ENCODE data around the gene SYNPO.

The SYNPO gene

DNA sequence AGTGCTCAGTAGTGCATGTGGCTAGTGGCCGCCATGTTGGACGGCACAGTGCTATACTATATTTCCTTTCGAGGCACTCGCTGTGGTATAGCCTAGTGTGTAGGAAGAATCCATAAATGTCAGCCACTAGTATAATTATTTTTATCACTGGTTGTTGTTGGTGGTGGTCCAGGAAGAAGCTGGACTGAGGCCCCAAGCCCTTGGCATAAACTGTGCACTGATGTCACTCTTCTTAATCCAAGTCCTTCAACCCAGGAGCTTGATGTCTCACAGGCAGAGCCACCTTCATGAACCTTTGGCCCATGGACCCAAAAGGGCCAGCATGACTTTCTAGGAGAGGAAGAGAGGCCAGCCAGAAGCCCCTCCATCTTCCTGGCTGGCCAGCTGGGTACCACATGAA lies 32.5 kb upstream of the SYNPO start:
- no peak for DNase-seq

DNA sequence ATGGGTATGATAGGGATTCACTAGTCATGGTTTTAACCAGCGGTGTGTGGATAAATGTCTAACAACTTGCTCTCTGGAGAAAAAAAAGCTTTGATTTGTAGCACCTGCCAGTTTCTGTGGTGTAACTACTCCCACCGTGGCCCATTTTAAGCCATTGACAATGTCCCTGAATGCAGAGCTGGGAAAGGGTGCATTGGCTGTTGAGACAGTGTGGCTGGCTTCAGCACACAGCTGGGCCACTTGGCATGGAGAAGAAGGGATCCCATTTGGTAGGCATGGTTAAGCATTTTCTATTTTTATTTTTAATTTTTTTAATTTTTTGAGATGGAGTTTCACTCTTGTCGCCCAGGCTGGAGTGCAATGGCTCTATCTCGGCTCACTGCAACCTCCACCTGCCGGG lies 31.5 kb upstream of the SYNPO start:
- DNase-seq: no peak

DNA sequence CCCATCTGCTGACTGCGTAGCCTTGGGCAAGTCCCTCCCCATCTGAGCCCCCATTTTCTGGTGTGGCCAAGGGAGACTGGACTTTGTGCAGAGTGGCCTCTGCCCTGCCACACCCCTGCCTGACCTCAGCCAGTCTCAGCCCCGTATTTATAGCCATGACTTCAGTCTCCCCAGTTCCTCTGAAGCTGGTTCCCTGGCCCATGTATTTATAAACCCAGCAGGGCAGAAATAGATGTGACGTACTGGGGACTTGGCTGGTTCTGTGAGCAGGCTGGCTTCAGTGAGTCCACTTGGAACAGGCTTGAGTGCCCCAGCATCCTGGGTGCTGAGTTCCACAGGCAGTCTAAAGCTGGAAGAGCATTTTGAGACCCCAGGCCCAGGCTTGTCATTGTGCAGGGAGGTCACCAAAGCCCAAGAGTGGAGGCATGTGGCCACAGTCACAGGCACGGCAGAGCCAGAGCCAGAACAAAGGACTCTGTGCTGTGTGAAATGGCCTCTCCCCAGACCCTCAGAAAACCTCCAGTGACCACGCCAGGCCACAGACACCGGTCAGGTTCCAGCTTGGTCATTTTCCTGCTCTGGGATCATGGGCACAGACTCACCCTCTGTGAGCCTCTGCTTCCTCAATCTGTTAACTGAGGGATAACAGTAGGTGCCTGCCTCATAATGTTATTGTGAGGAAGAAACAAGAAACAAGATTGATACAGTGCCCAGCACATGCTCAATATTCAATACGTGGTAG lies 30.4 kb upstream of the SYNPO start:
- no peak for DNase-seq

DNA sequence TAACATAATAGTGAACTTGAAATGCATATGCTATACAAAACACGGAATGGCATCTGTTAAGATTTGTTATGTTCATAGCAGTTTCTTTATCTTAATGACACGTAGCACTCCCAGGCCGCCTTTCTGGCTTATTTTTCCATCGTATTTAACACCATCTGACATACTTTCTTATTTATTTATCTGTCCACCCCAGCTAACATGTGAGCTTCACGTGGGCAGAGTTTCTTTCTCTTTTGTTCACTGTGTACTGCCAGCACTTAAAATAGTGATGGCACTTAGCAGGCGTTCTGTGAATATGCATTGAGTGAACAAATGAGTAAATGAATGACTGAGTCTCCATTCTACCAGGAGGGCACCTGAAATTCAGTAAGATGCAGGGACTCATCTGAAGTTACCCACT lies 29.4 kb upstream of the SYNPO start:
- no peak for DNase-seq

DNA sequence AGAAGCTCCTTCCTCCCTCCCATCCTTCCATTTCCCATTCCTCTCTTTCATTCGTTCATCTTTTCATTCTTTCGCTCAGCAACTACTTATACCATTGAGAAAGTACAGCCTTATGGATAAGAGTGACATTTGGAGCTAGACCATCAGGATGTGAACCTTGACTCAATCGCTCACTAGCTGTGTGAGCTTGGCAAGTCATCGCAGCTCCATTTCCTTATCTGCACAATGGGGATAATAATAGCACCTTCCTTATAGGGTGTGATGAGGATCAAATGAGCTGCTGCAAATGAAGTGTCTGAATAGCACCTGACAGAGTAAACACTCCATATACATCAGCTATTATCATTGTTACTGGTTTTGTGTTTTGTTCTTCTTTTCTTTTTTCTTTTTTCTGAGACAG lies 28.1 kb upstream of the SYNPO start:
- DNase-seq: no peak

DNA sequence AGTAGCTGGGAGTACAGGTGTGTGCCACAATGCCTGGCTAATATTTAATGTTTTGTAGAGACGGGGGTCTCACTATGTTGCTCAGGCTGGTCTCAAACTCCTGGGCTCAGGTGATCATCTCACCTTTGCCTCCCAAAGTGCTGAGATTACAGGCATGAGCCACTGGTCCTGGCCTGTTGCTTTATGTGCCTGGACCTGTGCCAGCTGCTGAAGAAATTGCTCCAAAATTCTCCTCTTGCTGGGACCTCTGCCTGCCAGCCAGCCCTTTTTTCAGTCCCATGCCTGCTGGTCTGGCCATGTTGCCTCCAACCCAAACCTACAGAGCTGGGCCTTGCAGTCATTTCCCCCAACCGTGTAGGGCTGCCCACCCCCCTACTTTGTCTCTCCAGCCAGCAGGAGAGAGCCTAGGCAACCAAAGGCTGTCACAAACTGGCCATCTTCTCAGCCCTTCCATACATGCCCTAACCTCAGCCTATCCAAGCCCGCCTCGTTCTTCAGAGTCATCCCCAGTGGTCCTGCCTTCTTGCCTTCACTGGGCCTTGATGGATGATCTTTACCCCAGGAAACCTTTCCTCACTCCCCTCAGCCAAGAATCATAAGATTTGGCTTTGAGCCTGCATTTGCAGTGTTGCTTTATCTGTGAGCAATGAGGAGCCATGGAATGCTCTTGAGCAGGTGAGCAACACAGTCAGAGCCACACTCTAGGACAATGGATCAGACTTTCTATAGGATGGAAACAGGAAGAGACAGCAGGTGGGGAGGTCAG lies 27.4 kb upstream of the SYNPO start:
- no peak for DNase-seq

DNA sequence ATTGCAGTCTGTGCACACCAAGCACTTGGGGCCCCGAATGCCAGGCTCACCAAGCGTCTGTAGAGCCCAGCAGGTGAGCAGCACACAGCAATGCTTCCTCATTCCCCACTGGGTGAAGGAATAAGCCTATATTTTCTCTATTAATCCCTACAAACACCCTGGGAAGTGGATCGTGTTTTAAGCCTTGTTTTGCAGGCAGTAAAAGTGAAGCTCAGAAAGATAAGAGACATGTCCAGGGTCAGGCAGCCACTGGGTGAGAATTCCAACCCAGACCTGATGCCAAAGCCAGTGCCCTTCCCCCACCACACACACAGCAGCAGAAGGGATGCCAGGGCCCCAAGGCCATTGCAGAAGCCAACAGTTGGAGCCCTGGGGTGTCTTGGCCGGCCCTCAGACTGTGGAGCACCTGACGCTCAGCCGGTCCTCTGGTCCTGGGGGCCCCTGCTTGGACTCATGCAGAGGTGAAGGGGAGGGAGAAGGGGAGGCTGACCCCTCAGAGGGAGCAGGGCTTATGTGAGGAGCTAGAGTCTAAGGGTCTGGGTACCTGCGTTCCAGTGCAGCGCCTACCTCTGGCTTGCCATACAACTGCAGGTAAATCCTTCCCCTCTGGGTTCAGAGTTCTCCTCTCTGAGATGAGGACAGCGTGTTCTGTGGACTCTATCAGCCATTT lies 26.3 kb upstream of the SYNPO start:
- DNase-seq: no peak

DNA sequence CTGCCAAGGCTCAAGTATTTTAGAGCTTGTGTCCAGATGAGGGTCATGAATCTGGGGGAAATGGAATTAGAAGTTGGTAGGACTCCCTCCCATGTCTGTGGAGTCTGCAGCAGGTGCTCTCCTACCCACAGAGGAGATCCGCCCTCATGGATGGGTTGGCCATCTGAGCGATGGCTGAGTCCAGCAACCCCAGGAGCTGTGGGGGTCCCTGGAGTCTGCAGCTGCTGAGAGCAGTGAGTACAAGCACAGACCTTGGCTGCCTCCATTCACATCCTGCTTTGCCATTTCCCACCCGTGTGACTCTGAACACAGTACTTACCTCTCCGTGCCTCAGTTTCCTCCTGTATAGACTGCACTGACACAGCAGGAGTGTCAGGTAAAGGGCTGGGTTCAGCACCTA lies 25.8 kb upstream of the SYNPO start:
- DNase-seq: no peak

DNA sequence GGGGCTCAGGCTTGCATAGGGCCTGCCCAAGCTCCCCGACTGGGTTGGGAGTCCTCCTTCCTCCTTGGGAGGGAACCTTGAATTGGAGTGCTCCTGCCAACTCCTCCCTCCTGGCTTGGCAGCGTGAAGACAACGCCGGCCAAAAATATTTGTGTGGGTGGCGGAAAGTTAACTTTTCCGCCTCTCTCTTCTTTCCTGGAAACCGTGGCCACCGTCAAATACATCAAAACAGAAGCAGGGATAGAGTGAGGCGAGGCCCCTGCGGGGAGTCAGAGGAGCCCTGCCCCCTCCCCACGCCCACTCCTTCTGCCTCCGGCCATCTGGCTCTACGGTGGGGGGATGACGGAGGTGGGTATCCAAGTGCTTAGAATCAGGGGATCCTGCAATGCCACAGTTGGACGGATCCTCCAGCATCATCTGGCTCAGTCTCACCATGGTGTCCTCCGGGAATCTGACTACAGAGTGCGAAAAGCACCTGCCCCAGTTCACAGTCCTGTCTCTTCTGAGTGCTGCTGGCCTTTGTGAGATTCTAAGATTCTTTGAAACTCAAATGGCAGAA lies 25.2 kb upstream of the SYNPO start:
- peak; percentile 38 for DNase-seq

DNA sequence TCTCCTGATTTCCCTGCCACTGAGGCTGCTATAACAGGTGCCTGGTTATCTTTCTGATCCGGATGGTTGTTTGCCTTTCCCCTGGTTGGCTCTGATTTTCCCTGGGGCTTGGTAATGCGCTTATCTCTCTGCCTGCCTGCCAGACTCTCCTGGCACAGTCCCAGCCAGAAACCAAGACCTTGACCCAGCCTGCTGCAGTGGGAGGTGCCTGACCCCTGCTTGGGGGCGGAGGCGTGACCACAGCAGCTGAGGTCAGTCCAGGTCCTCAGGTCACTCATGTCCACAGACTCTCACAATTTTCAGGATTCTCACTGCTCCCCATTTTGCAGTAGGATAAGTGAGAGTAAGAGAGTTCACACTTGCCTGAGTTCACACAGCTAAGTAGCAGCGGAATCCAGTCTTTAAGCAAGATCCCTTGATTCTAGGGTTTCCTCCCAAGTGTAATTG lies 24.4 kb upstream of the SYNPO start:
- DNase-seq: no peak

DNA sequence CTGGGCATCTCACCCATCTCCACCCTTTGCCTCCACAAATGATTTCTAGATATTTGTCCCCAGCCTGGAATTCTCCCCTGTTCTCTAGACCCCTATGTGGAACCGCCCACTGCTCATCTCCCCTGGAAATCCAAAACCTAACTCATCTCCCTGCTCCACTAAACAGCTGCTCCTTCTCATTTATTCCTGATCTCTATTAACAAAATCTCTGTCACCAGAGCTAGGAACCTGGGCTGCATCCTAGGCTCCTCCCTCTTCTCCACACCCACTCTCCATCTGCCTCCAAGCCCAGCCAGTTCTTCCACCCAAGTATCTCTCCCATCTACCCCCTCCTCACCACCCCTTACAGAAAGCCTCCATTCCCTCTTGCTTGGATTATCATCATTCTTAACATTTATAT lies 24.0 kb upstream of the SYNPO start:
- DNase-seq: peak; percentile 74

DNA sequence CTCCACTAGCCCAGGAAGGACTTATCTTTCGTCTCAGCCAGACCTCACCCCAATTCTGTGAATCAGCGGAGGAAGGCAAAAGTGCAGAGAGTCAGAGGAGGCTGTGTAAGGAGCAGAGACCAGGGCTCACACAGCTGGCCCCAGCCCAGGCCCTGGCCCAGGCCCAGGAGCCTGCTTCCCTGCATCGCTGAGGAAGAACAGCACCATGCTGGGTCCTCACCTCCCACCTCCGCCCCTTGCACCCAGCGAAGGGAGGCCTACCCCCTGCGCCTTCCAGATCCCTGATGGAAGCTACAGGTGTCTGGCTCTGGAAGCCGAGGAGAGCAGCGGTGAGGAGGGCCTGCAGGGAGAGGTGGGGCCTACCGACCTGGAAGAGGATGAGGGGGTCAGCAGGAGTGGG lies 22.3 kb upstream of the SYNPO start:
- DNase-seq: no peak

DNA sequence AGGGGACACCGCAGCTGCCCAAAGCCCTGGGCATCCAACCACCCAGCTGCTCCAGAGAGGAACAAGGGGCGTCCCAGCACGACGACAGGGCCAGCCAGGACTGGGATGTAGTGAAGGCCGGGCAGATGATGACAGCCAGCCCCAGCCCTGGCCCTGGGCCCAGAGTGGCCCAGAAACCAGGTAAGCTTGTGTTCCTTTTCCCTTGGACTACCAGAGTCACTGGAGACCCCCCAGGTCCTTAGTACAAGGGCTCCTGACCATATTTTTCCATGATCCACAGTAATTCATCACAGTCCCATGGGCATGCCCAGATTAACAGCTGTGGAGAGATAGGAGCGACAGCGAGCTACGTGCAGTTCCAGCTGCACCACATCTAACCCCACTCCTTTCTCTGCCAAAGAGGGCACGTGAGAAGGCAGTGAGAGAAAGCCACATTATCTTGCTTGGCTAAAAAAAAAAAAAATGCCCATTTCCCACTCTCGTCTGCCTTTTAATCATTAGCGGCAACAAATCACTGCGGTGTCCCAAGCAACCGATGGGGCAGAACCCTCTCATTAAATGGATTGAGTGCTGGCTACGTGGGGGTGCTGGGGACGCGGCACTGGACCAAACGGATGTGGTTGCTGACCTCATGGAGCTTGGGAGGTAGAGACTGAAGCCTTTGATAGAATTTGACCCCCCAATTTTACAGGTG lies 21.7 kb upstream of the SYNPO start:
- DNase-seq: peak; percentile 77

DNA sequence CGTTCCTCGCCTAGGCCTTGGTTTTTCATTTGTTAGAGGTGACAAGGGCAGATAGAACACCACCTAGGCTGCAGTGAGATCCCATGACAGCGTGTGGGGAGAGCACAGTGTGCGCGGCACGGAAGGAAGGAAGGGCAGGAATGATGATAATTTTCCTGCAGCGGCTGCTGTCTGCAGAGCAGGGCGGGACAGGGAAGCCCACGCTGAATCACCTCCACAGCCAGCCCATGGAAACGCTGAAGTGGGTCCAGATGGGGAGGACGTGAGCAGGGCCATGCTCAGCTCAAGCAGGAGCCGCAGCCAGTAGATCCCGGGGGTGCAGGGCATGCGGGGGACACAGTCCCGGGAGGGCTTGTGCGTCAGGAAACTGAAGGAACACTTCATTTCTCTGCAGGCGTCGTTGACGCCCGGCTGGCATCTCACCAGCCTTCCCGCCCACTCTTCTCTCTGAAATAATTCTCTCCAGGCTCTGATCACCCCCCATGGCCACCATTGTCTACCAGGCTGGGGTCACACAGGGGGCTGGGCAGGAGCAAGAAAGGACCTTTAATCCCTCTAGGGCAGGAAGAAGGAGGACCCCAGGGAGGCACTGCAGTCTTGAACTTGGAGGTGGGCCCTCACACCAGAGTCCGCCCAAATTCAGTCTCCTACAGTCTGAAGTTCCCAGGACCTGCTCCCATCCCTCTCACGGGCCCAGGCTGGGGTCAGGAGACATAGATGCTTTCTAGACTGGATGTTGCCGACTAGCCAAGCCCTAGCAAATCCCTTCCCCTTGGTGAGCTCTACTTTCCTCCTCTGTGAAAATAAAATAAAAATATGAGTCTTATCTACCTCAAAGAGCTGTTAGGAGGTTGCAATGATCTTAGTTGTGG lies 20.9 kb upstream of the SYNPO start:
- DNase-seq: no peak

DNA sequence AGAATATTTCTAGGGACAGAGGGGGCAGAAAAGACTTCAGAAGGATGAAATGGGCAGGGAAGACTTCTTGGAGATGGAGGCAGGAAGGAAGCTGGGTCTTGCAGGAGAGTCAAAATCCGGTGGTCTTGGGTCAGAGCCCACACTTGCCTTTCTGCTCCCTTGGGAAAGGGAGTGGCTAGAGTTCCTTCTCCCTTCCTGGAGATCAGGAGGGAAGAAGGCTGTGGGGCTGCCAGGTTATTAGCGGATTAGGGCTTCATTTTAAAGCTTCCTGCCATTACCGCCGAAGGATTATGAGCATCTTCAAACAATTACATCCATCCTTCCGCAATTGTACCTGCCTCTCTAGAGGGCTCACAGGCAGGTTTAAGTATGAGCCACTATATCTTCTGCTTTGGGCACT lies 19.2 kb upstream of the SYNPO start:
- no peak for DNase-seq

DNA sequence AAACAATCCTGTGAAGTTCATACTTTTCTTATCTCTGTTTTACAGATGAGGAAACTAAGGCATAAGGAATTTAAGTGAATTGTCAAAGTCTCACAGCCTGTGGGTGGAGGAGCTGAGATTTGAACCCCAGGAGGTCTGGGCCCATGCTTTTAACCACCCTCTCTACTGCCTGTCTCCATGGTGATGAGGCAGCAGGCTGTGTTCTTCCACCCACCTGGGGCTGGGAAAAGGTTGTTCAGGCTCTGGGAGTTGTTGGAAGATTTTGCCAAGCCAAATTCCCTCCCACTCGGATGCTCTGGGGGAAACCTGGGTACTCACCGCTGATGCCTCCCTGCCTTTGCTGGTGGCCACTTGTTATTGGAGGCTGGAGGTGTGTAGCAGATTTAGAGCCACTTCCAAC lies 18.3 kb upstream of the SYNPO start:
- no peak for DNase-seq

DNA sequence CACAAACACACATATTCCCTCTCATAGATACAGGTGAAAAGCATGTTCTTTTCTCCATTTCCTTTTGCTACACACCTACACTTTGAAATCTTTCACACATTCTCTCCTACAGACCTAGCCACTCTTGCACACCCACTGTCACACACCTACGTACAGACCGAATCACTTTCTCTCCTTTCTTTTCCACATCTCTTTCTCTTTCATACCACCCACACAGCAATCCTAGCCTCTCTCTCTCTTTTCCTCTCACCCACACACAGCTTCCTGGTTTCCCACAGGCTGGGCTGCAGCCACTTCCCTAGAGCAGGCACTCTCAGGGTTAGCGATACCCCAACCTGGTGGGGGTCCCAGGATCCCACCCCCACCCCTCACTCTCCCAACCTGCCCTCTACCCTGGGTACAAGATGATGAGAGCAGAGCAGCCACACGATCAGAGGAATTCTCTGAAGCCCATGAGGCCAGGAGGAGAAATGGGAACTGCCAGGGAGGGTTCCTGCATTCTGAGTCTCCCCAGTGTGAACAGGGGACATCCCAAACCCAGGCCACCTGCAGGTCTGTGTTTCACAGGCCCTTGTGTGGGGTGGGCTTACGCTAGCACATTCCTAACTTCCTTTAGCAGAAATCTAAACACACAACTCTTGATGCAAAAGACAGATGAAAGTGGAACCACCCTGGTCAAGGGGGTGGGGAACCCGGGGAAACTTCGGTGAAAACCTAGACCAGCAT lies 17.1 kb upstream of the SYNPO start:
- no peak for DNase-seq

DNA sequence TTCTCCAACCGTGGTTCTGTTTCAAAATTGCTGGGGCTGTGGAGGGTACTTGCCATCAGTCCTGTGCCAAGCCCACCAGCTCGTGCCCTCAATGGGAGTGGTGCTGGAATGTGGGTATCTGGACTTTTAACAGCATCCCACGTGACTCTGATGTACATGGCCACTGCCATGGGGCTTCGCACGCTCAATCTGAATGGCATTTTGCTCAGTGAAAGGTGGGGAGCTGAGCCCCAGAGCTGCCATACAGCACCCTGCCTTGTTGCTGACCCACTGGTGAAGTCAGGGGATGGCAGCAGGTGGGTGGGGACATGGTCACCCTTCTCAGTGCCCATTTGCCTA lies 16.6 kb upstream of the SYNPO start:
- DNase-seq: no peak

DNA sequence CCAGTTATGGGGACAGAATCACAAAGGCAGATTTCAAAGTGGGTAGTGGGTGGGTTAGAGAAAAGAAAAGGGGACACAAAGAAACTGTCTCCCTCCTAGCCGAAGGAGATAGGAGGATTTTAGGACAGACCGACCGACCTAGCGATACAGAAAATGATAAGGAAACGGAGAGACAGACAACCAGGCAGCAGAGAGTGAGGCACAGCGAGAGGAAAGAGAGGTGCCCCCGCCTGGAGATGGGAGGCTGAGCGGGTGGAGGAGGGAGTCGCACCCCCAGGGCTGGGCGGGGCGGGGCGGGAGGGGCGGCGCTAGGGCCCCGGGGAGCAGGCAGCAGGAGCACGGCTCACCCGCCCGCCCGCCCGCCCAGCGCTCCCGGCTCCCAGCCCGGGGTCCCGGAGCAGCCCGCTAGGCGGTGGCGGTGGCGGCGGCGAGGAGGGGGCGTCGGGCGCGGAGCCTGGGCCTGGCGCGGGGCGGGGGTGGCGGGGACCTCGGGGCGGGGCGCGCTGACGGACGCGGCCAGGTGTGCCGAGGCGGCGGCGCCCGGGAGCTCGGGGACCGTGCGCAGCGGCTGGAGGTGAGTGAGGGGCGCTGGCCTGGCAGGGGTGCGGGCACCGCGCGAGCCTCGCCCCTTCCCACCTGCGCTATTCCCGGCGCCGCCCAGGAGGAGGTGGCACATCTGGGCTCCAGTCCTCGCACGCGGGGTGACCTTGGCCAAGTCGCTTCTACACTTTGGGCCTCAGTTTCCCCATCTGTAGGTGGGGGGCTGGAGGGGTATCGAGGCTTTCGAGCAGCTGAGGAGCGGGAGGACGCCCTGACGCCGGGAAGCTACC lies 15.9 kb upstream of the SYNPO start:
- DNase-seq: no peak

DNA sequence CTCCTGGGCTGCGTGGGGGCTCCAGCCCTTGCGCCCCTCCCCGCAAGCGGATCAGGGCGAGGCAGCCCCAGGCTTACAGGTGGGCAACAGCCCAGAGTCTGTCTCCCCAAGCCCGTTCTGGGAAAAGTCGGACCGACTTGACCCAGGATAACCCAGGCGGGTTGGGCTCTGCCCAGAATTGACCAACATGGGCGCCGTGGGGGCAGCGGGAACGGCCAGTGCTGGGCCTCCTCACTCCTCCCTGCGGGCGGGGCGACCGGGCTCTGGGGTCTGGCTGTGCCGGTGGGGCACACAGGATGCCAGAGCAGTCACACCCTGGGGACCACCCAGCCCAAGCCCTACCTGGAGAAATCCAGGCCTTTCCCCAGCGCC lies 15.3 kb upstream of the SYNPO start:
- DNase-seq: no peak
